Heart left ventricle (tissue), 16 donors: ENCODE measurements around the gene NDUFB5. TPM values are rescaled to one million over a fixed set of nuclear protein-coding genes. Genes with fewer than 3 reads are reported as not detected.

Experiments
- ATAC-seq, 4 donors: fragments of 200-7000 bp; cut with Tn5 transposase; one replicate each; pipeline ENCODE4 v1.9.1; 2020 to 2022; ENCODE audit warnings: moderate library complexity in 4 of 4, mild to moderate bottlenecking in 3 of 4, moderate number of reproducible peaks in 1 of 4
- DNase-seq, 5 donors: peaks; one replicate each; pipeline ENCODE4 v3.0.0-alpha.2; 2020
- H3K27ac ChIP-seq, 12 donors: fragments of 200-600 bp; sonication (generic) in 4 of 12; one replicate each; pipeline versions ENCODE4 v1.5.0 to v1.8.0; 2016 to 2022; ENCODE audit warnings: mild to moderate bottlenecking in 2 of 12
- H3K27me3 ChIP-seq, 9 donors: fragments of 200-600 bp; sonication (generic) in 2 of 9; one replicate each; pipeline versions ENCODE4 v1.5.1 to v1.8.0; 2016 to 2022; ENCODE audit warnings: mild to moderate bottlenecking in 3 of 9
- H3K36me3 ChIP-seq, 9 donors: fragments of 200-600 bp; sonication (generic) in 2 of 9; one replicate each; pipeline versions ENCODE4 v1.5.0 to v1.8.0; 2018 to 2022; ENCODE audit warnings: mild to moderate bottlenecking in 2 of 9
- H3K4me1 ChIP-seq, 12 donors: fragments of 200-600 bp; sonication (generic) in 4 of 12; one replicate each; pipeline versions ENCODE4 v1.5.0 to v1.8.0; 2016 to 2022; ENCODE audit warnings: mild to moderate bottlenecking in 3 of 12
- H3K4me3 ChIP-seq, 12 donors: fragments of 200-600 bp; sonication (generic) in 4 of 12; one replicate each; pipeline versions ENCODE4 v1.5.0 to v1.8.0; 2017 to 2022; ENCODE audit warnings: mild to moderate bottlenecking in 9 of 12, moderate library complexity in 4 of 12
- H3K9me3 ChIP-seq, 12 donors: fragments of 200-600 bp; sonication (generic) in 4 of 12; one replicate each; pipeline versions ENCODE4 v1.5.0 to v1.8.0; 2016 to 2022; ENCODE audit warnings: mild to moderate bottlenecking in 1 of 12
- CTCF ChIP-seq, 12 donors: fragments of 200-600 bp; sonication (generic) in 4 of 12; IDR thresholded peaks; one replicate each; pipeline versions ENCODE4 v1.5.0 to v1.8.0; 2018 to 2022; ENCODE audit warnings: antibody characterized with exemption in 12 of 12, mild to moderate bottlenecking in 5 of 12
- POLR2A ChIP-seq, 2 donors: fragments of 450-650 bp; IDR thresholded peaks; one replicate each; pipeline ENCODE4 v1.6.1; 2017; ENCODE audit warnings: antibody characterized with exemption in 2 of 2, mild to moderate bottlenecking in 2 of 2, moderate library complexity in 2 of 2
- WGBS, 4 donors: extraction: QIAGEN DNeasy Blood & Tissue Kit in 2 of 4; methylation state at CpG; one replicate each; pipeline versions ENCODE4 v1.1.5 to v1.1.7; 2013 to 2018; 5-methylcytosine and 5-hydroxymethylcytosine counted together
- intact Hi-C, 10 donors: fragments of 100-400 bp; cut with DNase I; formaldehyde crosslinking; loops; one replicate each; pipeline versions ENCODE4 v1.11.1 to v1.14.2; 2022
- polyA plus RNA-seq, 2 donors: library from polyadenylated mRNA; stranded (reverse); fragments of 200-250 nt; gene quantifications; one replicate each; pipeline ENCODE4 v1.2.3, GENCODE V29; 2013
- total RNA-seq, 9 donors: library from RNA; depleted of rRNA in 2 of 9; stranded (reverse); fragments of >200 nt in 2 of 9; fragmentation: NEBNext Ultra II Directional in 3 of 9; extraction: Animal tissue kit (Norgen Biotek cat#: 25700) in 3 of 9; gene quantifications; one replicate each; pipeline versions ENCODE4 v1.1.0 to v1.2.4, GENCODE V29; 2016 to 2023
- donor health status: ischemic (EF 13 %, LVEDD 7.1; RV severe dilation, severe dysfunction).
- donor health status: healthy with polysubstance abuse.
- donor health status: DM: no; HTN: yes; CAD: no.
- donor health status: DM: no; HTN: no; CAD: no.
- donor health status: ischemic (EF 25% LVEDD 6.9; RV normal size, moderate dysfunction).
- donor health status: ischemic (EF 25% LVEDD 5.7; RV mildly dilated, moderate dysfunction).
- donor health status: healthy.
- donor health status: DM: yes; HTN: yes; CAD: no.
- donor health status: ischemic (EF 35%, LVEDD 5.7; RV mildly dilated, moderate dysfunction).
- donor health status: nonischemic (EF 11% LVEDD 7.7; RV severe dilation, severe dysfunction).
- donor health status: DM: yes; HTN: yes; CAD: no.
- donor health status: PGD.
- donor health status: ischemic (EF 29% LVEDD 5.4; RV normal size, mild dysfunction).
- donor health status: nonischemic (EF 23%, LVEDD 6.1; RV moderate dilation, normal function).

NDUFB5 gene
- total and polyA plus RNA-seq, 11 donors = 138 to 383 (median 317) TPM

GRCh38 chr3:179610066-179610465, 5.5 kb downstream of the NDUFB5 start:
- WGBS, 4 donors = 94 to 98% (median 98%) methylated on average over 4 of the region's 4 CpGs
- intact Hi-C loops = no loop called here
- no peak for DNase-seq
- H3K36me3 ChIP-seq = peaks cover 0 to 53% (median 16%) of the 10 kb centered on the region in 9 donors
- H3K9me3 ChIP-seq = no peaks in the 10 kb centered on the region
- H3K27me3 ChIP-seq = no peaks in the 10 kb centered on the region
- no peak for ATAC-seq
- H3K4me1 ChIP-seq = peaks cover 0 to 60% (median 34%) of the 10 kb centered on the region in 12 donors
- H3K4me3 ChIP-seq = no peak overlapping the region
- H3K27ac ChIP-seq = no peak overlapping the region
- TF ChIP-seq POLR2A (IDR thresholded peaks at IDR 0.05) (no peak), CTCF (IDR thresholded peaks at IDR 0.05) (no peak)

DNA sequence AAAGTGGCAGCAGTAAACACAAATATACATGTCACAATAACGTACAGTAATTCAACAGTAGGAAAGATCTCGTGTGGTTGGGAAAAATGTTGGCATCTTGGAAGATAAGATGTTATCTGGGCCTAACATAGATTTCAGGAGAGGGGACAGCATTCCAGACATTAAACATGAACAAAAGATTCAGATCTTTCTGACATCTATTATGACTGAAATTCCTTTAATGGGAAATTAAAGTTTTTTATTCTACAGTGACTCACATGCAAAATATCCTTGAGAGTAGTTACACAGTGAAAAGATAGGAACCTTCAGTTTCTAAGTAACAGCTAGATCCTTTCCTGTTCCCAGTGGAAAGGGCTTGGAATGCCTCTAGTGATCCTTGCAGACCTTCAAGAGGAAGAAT, 9.2 kb downstream of the NDUFB5 start:
- Histone ChIP-seq H3K27ac (peak overlapping the region in 1 of 12 donors; percentile 5), H3K9me3 (no peaks in the 10 kb centered on the region), H3K27me3 (no peaks in the 10 kb centered on the region), H3K4me3 (no peak overlapping the region), H3K4me1 (peaks cover 0 to 28% (median 15%) of the 10 kb centered on the region in 12 donors), H3K36me3 (peaks cover 0 to 70% (median 36%) of the 10 kb centered on the region in 9 donors)
- WGBS, 4 donors = 29 to 37% (median 35%) methylated on average over 2 of the region's 2 CpGs
- no peak for TF ChIP-seq CTCF (IDR thresholded peaks at IDR 0.05)
- TF ChIP-seq POLR2A (IDR thresholded peaks at IDR 0.05) = no peak
- intact Hi-C loops = no loop called here
- no peak for ATAC-seq
- no peak for DNase-seq

GRCh38 chr3:179615458-179616173, 11.0 kb downstream of the NDUFB5 start:
- peaks cover 0 to 4% (median 0%) of the 10 kb centered on the region in 12 donors for H3K9me3 ChIP-seq
- intact Hi-C loops = no loop called here
- DNase-seq (no peak), ATAC-seq (no peak)
- H3K27me3 ChIP-seq = no peaks in the 10 kb centered on the region
- H3K4me1 ChIP-seq = peaks cover 0 to 20% (median 5%) of the 10 kb centered on the region in 12 donors
- H3K36me3 ChIP-seq = peaks cover 0 to 70% (median 44%) of the 10 kb centered on the region in 9 donors
- H3K27ac ChIP-seq = no peak overlapping the region
- WGBS, 4 donors = 45 to 62% (median 56%) methylated on average over 4 of the region's 4 CpGs
- no peak overlapping the region for H3K4me3 ChIP-seq
- no peak for TF ChIP-seq CTCF (IDR thresholded peaks at IDR 0.05)

GRCh38 chr3:179622023-179622422, 17.4 kb downstream of the NDUFB5 start:
- ATAC-seq (no peak), DNase-seq (no peak)
- TF ChIP-seq CTCF (IDR thresholded peaks at IDR 0.05) = no peak
- no peaks in the 10 kb centered on the region for H3K4me1 ChIP-seq
- no peak overlapping the region for H3K27ac ChIP-seq
- WGBS, 4 donors = 93 to 97% (median 96%) methylated on average over 2 of the region's 2 CpGs
- H3K27me3 ChIP-seq = no peaks in the 10 kb centered on the region
- peaks cover 0 to 4% (median 0%) of the 10 kb centered on the region in 12 donors for H3K9me3 ChIP-seq
- no peak overlapping the region for H3K4me3 ChIP-seq
- intact Hi-C loops = no loop called here
- H3K36me3 ChIP-seq = peaks cover 6 to 94% (median 79%) of the 10 kb centered on the region in 9 donors
